ENCODE data around the gene NRN1L.

DNA sequence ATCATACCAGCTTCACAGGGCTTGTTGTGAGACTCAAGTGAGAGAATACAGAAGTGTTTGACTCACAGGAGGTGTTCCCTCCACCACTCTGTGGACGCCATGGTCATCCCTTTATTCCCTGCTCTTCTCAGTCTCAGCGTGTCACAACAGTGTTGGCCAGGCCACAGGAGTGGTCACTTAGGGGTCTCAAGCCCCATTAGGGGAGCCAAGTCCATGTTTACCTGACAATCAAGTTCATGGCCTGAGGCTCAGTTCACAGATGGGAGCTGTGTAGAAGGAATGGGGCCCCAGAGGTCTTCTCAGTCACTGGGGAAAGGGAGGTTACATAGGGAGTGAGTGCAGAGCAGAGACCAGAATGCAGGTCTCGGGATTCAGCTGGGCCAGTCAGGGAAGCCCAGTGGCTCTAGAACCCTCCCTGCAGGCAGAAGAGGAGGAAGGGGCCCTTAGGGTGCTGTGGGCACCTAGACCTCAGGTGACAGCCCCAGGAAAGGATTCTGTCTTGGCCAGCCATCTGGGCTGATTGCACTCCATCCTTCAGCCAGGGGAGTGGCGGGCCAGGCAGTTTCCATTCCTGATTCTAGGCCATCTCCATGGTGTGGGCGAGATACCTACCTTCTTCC is 27.6 kb upstream of the NRN1L start:
- TF ChIP-seq, protein P1, sequence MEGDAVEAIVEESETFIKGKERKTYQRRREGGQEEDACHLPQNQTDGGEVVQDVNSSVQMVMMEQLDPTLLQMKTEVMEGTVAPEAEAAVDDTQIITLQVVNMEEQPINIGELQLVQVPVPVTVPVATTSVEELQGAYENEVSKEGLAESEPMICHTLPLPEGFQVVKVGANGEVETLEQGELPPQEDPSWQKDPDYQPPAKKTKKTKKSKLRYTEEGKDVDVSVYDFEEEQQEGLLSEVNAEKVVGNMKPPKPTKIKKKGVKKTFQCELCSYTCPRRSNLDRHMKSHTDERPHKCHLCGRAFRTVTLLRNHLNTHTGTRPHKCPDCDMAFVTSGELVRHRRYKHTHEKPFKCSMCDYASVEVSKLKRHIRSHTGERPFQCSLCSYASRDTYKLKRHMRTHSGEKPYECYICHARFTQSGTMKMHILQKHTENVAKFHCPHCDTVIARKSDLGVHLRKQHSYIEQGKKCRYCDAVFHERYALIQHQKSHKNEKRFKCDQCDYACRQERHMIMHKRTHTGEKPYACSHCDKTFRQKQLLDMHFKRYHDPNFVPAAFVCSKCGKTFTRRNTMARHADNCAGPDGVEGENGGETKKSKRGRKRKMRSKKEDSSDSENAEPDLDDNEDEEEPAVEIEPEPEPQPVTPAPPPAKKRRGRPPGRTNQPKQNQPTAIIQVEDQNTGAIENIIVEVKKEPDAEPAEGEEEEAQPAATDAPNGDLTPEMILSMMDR (IDR thresholded peaks at IDR 0.05), result no peak
- no peak for TF ChIP-seq POLR2AphosphoS5 (IDR thresholded peaks at IDR 0.05)
